T-helper 2 cell treated with Interferon-gamma antibody and Interleukin-4, amounts not matched to agents 100 ng/mL and 5 ng/mL, for 36 hours (primary cell): ENCODE measurements around the gene HRC. TPM values are rescaled to one million over a fixed set of nuclear protein-coding genes. Genes with fewer than 3 reads are reported as not detected.
"Not testable (repeated sequence)": the region's sequence is repeated elsewhere in the genome, so short reads cannot be mapped to it uniquely, and the experiment has no call there.

Experiments used
- intact Hi-C: fragments of 100-400 bp; cut with micrococcal nuclease; formaldehyde crosslinking; loops from one replicate; pipeline ENCODE4 v1.15.1; 2023
- total RNA-seq: library from RNA; stranded (reverse); gene quantifications from 2 replicates; pipeline ENCODE4 v1.2.3, GENCODE V29; 2022

Gene HRC
- total RNA-seq, 1 donor from 2014 or later, result not detected

DNA sequence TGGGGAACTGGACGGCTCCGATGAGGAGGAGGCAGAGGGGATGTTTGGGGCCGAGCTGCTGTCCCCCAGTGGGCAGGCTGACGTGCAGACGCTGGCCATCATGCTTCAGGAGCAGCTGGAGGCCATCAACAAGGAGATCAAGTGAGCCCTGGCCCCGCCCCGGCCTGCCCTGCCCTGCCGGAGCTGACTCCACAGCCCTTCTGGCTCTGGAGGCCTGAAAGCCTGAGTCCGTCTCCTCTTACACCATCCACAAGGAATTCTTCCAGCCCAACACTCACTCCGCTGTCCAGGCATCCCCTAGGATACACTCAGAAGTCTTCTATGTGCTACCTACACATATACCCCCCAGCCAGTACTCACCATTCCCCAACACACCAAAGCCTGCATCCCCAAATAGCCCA is 18.4 kb downstream of the HRC start:
- intact Hi-C loops, result no loop called here

DNA sequence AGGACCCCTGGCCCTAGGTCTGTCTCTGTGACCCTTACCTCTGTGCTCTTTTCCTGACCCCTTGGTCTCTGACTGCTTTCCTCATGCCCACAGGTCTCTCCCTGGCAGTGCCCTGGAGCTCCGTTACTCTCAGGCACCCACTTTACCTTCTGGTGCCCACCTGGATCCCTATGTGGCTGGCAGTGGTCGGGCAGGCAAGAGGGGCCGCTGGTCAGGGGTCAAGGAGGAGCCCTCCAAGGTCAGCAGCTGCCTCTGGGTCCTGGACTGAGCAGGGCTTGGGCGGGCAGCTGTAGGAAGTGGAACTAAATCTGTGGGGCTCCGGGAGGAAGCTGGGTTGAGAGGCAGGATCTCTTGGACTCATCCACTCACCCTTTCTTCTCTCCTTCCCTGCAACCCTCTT is 19.5 kb downstream of the HRC start:
- intact Hi-C loops, result no loop called here

DNA sequence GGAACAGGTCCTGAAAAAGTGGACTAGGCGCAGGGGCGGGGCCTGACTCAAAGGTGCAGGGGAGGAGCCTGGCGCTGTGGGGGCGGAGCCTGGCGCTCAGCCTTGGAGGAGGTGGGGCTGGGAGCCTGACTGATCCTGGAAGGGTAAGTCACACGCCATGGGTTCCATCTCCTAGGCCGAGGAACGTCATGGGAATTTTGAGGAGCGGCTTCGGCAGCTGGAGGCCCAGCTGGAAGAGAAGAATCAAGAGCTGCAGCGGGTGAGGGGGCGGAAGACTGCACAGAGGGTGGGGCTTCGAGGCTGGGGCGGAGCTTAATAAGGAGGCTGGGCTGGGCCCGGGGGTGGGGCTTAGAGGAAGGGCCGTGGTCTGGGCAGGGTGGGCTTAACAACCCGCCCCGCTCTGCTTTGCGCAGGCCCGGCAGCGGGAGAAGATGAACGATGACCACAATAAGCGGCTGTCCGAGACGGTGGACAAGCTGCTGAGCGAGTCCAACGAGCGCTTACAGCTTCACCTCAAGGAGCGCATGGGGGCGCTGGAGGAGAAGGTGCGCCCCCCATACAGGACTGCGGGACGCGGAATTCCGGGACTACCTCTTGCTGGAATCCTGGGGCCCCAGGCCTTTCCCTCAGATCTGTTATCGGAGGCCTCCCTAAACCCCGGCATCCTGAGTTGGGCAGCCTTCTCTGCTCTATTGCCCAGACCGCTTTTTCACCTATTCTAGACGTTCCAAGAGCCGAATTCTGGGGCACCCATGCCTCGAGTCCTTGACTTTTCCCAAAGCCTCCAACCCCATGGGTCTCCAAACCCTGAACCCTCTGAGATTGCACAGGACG is 21.4 kb downstream of the HRC start:
- intact Hi-C loops, result no loop called here

DNA sequence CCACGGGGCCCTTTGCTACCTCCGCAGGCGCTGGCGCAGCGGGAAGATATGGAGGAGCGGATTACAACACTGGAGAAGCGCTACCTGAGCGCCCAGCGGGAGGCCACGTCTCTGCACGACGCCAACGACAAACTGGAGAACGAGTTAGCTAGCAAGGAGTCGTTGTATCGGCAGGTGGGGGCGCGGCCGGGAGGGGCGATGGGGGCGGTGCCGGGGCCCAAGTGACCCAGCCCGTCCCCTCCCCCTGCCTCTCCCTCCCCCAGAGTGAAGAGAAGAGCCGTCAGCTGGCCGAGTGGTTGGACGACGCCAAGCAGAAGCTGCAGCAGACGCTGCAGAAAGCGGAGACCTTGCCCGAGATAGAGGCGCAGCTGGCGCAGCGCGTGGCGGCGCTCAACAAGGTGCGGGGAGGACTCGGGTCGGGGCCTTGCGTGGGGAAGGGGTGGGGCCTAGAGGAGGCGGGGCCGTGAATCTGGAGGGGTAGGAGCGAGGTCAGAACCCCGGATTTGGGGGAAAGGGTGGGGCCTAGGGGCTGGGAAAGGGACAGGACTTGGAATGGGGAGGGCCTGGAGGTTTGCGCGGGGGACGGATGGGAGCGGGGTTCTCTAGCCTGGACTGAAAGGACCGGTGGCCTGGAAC is 22.1 kb downstream of the HRC start:
- intact Hi-C loops, result no loop called here

DNA sequence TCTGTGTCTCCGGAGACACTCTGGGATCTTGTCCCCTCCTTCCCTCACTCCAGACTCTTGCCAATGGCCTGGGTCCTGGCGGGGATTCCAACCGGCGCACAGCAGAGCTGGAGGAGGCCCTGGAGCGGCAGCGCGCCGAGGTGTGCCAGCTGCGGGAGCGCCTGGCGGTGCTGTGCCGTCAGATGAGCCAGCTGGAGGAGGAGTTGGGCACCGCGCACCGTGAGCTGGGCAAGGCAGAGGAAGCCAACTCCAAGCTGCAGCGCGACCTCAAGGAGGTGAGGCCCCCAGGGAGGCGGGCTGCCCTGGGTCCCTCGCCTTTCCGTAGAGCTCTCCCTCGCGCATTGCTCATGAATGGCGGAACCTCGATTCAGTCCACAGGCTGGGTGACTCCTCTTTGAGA is 24.9 kb downstream of the HRC start:
- intact Hi-C loops, result no loop called here

DNA sequence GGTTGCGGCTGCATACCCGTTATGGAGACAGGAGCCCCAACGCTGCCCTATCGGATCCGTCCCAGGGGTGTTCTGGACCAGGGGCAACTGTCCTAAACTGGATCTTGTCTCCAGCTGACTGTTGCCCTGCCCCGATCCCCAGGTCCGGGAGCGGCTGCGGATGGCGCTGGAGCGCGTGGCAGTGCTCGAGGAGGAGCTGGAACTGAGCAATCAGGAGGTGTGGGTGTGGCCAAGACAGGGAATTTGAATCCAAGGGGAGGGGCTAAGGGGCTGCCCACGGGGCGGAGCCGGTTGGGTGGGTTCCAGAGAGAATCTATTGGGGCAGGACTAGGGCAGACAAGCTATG is 26.0 kb downstream of the HRC start:
- intact Hi-C loops, result loop anchor here (2.0 kb wide), 2 partner anchors 14 kb away; partner anchors contain the start of gene LIN7B

DNA sequence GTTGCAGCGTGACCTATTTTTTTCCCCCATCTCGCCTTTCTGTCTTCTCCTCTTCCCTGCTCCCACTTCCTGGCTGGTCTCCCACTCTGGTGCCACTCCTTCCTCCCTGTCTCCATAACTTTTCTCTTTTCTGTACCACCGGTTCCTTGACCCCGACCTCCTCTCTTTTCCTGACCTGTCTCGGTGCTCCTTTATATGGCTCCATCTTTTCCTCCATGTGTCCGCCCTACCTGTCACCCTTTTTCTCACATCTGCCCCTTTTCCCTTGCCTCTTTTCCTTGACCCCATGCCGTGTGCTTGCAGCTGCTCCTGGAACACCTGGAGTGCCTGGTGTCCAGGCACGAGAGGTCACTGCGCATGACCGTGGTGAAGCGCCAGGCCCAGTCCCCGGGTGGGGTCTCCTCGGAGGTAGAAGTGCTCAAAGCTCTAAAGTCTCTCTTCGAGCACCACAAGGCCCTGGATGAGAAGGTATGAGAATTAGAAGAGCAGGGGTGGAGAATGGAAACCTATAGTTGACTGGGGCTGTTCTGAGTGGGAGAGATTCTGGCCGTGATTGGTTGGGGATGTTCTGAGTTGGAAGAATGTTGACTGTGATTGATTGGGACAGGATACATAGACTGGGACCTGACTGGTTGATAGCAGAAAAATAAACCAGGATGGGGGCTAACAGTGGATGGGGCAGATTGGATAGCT is 26.5 kb downstream of the HRC start:
- intact Hi-C loops, result loop anchor here (1.0 to 2.0 kb wide), 4 partner anchors 9 to 43 kb away; partner anchors contain the start of genes C19orf73, LIN7B, PPFIA3 and SNRNP70

DNA sequence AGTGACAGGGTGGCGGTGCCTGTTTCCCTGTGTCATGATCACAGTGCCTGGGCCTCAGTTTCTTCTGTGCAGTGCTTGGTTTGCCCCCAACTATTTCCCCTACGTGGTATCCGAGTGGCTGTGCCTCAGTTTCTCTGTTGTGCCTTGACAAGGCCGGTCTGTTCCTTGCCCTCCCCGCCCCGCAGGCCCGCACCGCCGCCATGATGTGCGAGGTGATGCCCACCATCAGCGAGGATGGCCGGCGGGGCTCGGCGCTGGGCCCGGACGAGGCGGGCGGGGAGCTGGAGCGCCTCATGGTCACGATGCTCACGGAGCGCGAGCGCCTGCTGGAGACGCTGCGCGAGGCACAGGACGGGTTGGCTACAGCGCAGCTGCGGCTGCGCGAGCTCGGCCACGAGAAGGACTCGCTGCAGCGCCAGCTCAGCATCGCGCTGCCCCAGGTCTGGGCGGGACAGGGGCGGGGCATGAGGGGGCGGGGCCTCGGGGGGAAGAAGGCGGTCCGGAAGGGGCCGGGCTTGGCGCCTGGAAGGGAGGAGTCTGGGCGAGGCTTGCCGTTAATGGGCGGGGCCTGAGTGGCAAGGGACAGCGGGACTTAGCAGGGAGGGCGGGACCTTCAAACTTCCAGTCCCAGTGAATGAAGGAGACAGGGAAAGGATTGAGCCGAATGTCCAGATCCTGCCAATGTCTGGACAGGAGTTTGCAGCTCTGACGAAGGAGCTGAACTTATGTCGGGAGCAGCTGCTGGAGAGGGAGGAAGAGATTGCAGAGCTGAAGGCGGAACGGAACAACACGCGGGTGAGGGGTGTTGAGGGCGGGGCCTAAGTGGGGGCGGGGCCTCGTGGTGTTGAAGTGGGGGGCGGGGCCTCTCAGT is 27.3 kb downstream of the HRC start:
- intact Hi-C loops, result loop anchor here (1.0 to 2.0 kb wide), 4 partner anchors 9 to 43 kb away; partner anchors contain the start of genes C19orf73, LIN7B, PPFIA3 and SNRNP70

DNA sequence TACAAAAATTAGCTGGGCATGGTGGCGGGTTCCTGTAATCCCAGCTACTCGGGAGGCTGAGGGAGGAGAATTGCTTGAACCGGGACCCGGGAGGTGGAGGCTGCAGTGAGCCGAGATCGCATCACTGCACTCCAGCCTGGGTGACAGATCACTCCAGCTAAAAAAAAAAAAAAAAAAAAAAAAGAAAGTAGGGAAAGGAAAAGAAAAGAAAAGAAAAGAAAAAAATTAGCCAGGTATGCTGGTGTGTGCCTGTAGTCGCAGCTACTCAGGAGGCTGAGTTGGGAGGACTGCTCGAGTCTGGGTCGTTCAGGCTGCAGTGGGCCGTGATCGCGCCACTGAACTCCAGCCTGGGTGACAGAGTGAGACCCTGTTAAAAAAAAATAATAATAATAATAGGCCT is 28.0 kb downstream of the HRC start:
- intact Hi-C loops, result not testable (repeated sequence)

DNA sequence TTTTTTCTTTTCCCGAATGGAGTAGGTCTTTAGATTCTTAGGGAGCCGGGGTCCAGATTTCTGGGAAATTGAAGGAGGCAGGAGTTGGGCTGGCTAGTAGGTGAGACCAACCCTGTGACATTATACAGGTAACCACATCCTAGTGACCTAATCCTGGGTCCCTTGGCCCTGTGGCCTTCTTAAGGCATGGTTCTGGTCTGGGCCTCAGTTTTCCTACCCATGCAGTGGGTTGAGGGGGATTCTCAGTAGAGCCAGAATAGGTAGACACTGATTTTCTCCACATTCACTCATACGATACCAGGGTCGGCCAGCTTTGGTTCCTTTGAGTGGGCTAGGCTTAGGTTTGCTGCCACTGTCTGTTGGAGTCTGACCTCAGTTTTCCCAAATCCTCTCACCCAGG is 28.6 kb downstream of the HRC start:
- intact Hi-C loops, result no loop called here

DNA sequence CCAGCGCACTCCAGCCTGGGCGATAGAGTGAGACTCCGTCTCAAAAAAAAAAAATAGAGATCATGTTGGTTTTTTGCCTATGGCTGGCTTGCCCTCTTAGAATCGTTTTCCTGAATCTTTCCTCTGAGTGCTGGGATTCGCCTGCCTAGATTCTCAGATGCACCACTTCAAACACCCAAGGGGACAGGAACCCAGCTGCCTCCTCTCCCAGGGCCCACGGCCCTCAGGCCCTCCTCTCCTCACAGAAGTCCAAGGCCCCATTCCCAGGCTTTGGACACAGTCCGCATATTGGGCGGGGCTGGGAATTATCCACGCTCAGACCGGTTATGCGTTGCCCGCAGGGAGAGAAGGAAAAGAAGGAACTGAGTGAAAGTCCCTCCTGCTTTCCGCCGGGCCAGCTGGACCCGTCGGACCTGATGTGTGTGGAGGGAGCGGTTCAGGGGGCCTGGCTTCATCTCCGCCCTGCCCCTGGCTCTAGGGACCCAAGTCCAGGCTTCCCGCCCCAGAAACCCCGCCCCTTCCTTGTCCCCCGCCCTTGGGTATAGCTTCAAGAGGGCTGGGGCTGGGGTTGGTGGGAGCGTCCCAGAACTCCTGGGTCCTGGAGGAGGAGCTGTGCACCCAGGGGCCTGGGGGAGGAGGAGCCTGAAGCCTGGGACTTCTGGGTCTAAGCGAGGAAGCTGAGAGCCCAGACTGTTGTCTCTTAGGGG is 30.0 kb downstream of the HRC start:
- intact Hi-C loops, result no loop called here

DNA sequence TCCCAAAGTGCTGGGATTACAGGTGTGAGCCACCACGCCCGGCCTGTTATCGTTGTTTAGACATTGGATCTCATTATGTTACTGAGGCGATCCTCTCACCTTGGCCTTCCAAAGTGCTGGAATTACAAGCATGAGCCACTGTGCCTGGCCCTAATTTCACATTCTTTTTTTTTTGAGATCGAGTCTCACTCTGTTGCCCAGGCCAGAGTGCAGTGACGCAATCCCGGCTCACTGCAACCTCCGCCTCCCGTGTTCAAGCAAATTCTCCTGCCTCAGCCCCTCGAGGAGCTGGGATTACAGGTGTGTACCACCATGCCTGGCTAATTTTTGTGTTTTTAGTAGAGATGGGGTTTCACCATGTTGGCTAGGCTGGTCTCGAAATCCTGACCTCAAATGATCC is 31.9 kb downstream of the HRC start:
- intact Hi-C loops, result not testable (repeated sequence)

DNA sequence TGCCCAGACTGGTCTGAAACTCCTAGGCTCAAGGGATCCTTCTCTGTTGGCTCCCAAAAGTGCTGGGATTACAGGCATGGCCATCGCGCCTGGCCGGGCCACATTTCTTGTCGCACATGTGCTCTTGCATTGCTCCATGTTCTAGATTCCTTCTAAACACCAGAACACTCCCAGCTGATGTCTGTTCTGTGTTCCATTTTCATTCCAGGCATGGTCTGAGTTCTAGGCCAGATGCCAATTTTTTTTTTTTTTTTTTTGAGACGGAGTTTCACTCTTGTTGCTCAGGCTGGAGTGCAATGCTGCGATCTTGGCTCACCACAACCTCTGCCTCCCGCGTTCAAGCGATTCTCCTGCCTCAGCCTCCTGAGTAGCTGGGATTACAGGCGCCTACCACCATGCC is 33.4 kb downstream of the HRC start:
- intact Hi-C loops, result not testable (repeated sequence)

DNA sequence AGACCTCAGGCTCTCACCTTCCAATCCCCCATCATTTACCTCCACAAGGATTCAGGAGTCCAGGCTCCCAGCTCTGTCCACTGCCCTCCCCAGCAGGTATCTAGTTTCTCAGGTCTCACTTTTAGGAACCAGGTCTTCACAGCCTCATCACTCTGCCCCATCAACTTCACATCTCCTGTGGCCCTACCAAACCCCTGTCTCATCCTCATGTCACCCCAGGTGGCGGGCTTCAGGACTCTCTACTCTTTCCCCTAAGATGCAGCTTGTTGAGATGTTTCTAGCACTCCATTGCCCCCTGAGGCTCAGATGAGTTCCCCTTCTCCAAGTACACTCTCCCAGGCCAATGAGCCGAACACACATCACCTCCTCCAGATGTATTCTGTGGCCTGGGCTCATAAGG is 34.3 kb downstream of the HRC start:
- intact Hi-C loops, result no loop called here

DNA sequence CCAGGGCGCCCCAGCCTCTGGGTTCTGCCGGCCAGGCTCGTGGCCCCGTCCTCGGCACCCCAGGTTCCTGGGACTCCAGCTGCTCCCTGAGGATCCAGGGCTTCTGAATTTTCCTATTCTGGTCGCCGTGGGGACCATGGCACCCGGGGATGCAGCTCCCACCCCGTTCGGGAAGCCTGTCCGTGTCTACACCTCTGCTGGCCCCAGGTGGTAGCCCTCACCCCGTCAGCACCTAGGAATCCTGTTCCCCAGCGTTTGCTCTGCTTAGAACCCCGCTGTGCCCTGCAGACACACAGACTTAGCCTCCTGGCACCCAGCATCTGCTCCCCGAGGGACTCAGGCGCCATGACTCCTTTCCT is 34.9 kb downstream of the HRC start:
- intact Hi-C loops, result no loop called here

DNA sequence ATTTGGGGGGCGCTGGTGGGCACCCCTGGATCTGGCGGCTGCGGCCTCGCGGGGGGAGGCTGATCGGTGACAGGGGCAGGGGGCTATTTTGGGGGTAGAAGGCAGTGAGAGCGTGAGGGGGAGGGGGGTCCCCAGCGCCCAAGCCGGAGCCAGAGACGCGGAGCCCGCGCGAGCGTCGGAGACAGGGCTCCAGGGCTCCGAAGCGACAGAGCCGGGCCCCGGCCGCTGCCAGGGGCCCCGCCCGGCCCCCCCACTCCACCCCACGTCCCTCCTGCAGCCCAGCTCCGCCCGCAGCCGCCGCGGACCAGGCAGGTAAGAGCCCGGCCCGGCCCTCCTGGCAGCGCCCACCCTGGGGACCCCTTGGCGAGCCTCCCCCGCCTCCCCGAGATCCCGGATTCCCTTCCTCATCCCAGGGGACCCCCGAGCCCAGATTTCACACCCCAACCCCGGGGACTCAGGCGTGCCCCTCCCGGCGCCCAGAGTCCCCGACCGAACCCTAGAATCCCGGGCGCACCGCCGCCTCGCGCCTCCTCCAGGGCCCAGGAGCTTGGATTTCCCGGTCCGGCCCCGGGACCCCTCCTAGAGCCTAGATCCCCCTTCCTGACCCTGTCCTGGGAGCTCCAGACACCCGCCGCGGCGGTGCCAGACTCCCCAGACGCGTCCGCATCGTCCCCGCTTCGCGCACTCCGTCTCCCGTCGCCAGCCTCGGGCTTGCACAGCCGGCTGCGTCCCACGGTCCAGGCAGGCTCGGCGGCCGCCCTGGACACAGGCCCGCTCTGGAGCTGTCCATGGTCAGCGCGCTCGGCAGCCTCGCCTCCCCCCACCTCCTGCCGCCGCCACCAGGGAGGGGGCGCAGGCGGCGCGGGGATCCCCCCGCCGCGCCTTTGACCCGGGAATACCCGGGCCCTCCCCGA is 35.5 kb downstream of the HRC start, which contains the start of gene PPFIA3:
PPFIA3 (plus strand) TSS at position 134 of the 914 bp plus-strand sequence. CDS start 8,330 bp downstream, outside the sequence.
- intact Hi-C loops, result loop anchor here (1.0 to 2.0 kb wide), 4 partner anchors 9 to 127 kb away; partner anchors contain the start of genes GYS1, RUVBL2 and SNRNP70

DNA sequence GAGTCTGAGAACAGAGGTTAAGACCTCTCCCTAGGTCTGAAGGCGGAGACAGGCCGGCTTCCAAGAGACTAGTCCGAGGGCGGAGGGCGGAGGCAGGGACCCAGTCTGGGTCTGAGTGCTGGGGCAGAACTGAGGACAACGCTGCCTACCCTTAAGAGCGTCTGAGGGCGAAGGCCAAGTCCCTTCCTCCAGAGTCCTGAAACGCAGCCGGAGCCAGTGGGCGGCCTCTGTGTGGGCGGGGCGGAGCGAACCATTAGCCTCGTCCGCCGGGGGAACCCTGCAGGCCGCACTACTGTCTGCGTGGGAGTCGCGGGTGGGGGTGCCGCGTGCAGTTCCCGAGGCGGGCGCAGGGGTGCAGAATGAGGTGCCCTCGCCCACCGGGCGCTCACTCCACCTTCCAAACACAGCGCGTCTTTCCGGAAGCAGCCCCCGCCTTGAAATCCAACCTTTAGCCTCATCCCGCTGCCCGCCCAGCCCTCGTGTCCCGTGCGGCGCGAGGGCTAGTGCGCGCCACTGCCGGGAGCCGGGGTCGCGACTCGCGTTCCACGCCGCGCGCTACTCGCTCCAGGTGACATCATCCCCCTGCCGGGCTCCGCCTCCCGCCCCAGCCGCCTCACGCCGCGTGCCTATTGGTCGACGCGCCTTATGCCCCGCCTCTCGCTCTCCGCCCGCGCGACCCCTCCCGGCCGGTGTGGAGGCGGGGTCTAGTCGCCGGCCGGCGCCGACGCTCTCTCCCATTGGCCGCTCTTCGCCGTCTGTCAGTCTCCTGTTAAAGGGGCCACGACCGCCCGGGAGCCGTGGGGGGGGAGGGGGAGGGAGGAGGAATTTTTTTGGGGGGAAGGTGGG is 36.4 kb downstream of the HRC start, which contains the start of gene C19orf73:
C19orf73 (minus strand) TSS at position 579 of the 846 bp plus-strand sequence; CDS start at position 458, 121 bp downstream.
- intact Hi-C loops, result loop anchor here (1.0 to 2.0 kb wide), 4 partner anchors 10 to 126 kb away; partner anchors contain the start of genes GYS1, RUVBL2 and SNRNP70
